ENCODE data around the gene APOE. TPM values are rescaled to one million over a fixed set of nuclear protein-coding genes. Genes with fewer than 3 reads are reported as not detected.

Gene APOE
- total RNA-seq, 1 donor from 2014 or later, result 655 TPM

- H3K9me3 Mint-ChIP-seq (ENCODE audit: unreplicated experiment), result no peaks in the 10 kb centered on the region
- Histone ChIP-seq H3K4me1 (ENCODE audit: insufficient read depth, low read length) (peaks cover 24% of the 10 kb centered on the region), H3K79me2 (ENCODE audit: insufficient read depth, low read length) (peaks cover 51% of the 10 kb centered on the region), H3K36me3 (ENCODE audit: insufficient read depth, low read length) (peaks cover 35% of the 10 kb centered on the region), H4K20me1 (ENCODE audit: insufficient read depth, low read length) (peaks cover 54% of the 10 kb centered on the region), H3K4me2 (ENCODE audit: low read length) (peak overlapping the region; percentile 78), H3K4me3 (ENCODE audit: insufficient read depth, low read depth, low read length) (no peak overlapping the region), H3K9ac (ENCODE audit: low read length) (peak overlapping the region; percentile 33), H3K27me3 (ENCODE audit: insufficient read depth, low read length) (no peaks in the 10 kb centered on the region), H3K27ac (ENCODE audit: low read depth, low read length) (peak overlapping the region; percentile 57), H2AFZ (ENCODE audit: low read depth, low read length) (no peak overlapping the region), H3K9me3 (ENCODE audit: insufficient read depth, low read depth, low read length) (no peaks in the 10 kb centered on the region)
- peak; percentile 92 for DNase-seq (ENCODE audit: low read depth)
- no peak for TF ChIP-seq CTCF (IDR thresholded peaks at IDR 0.05; ENCODE audit: insufficient read depth, low read depth, low read length)
- no peak for TF ChIP-seq EZH2 (IDR thresholded peaks at IDR 0.05; ENCODE audit: insufficient read depth, low read length)
- peak overlapping the region; percentile 74 for H3K4me3 Mint-ChIP-seq (ENCODE audit: unreplicated experiment)
- peaks cover 14% of the 10 kb centered on the region for H3K4me1 Mint-ChIP-seq (ENCODE audit: low read depth, unreplicated experiment)
- no peaks in the 10 kb centered on the region for H3K27me3 Mint-ChIP-seq (ENCODE audit: low read depth, unreplicated experiment)
- peak; percentile 43 for FAIRE-seq
- H3K27ac Mint-ChIP-seq (ENCODE audit: unreplicated experiment), result peak overlapping the region; percentile 75
- peaks cover 52% of the 10 kb centered on the region for H3K36me3 Mint-ChIP-seq (ENCODE audit: low read depth, unreplicated experiment)
These were observed 35.7 kb upstream of the APOE start for GRCh38 chr19:44869733-44870470.

- H3K4me1 Mint-ChIP-seq (ENCODE audit: low read depth, unreplicated experiment), result peaks cover 25% of the 10 kb centered on the region
- H3K36me3 Mint-ChIP-seq (ENCODE audit: low read depth, unreplicated experiment), result peaks cover 48% of the 10 kb centered on the region
- no peaks in the 10 kb centered on the region for H3K27me3 Mint-ChIP-seq (ENCODE audit: low read depth, unreplicated experiment)
- DNase-seq (ENCODE audit: low read depth) (no peak), FAIRE-seq (no peak)
- Histone ChIP-seq H3K9me3 (ENCODE audit: insufficient read depth, low read depth, low read length) (no peaks in the 10 kb centered on the region), H3K4me2 (ENCODE audit: low read length) (no peak overlapping the region), H3K36me3 (ENCODE audit: insufficient read depth, low read length) (peaks cover 42% of the 10 kb centered on the region), H2AFZ (ENCODE audit: low read depth, low read length) (no peak overlapping the region), H3K27me3 (ENCODE audit: insufficient read depth, low read length) (no peaks in the 10 kb centered on the region), H3K4me1 (ENCODE audit: insufficient read depth, low read length) (peaks cover 44% of the 10 kb centered on the region), H3K4me3 (ENCODE audit: insufficient read depth, low read depth, low read length) (no peak overlapping the region), H4K20me1 (ENCODE audit: insufficient read depth, low read length) (peaks cover 49% of the 10 kb centered on the region), H3K79me2 (ENCODE audit: insufficient read depth, low read length) (peaks cover 33% of the 10 kb centered on the region), H3K27ac (ENCODE audit: low read depth, low read length) (no peak overlapping the region), H3K9ac (ENCODE audit: low read length) (no peak overlapping the region)
- no peaks in the 10 kb centered on the region for H3K9me3 Mint-ChIP-seq (ENCODE audit: unreplicated experiment)
- H3K4me3 Mint-ChIP-seq (ENCODE audit: unreplicated experiment), result no peak overlapping the region
- H3K27ac Mint-ChIP-seq (ENCODE audit: unreplicated experiment), result no peak overlapping the region
- TF ChIP-seq EZH2 (IDR thresholded peaks at IDR 0.05; ENCODE audit: insufficient read depth, low read length) (no peak), CTCF (IDR thresholded peaks at IDR 0.05; ENCODE audit: insufficient read depth, low read depth, low read length) (no peak)
These were observed 33.8 kb upstream of the APOE start for GRCh38 chr19:44871809-44872208.

GRCh38 chr19:44872661-44873060, 32.9 kb upstream of the APOE start:
- peaks cover 31% of the 10 kb centered on the region for H3K4me1 Mint-ChIP-seq (ENCODE audit: low read depth, unreplicated experiment)
- no peaks in the 10 kb centered on the region for H3K9me3 Mint-ChIP-seq (ENCODE audit: unreplicated experiment)
- peaks cover 52% of the 10 kb centered on the region for H4K20me1 ChIP-seq (ENCODE audit: insufficient read depth, low read length)
- TF ChIP-seq EZH2 (IDR thresholded peaks at IDR 0.05; ENCODE audit: insufficient read depth, low read length) (no peak), CTCF (IDR thresholded peaks at IDR 0.05; ENCODE audit: insufficient read depth, low read depth, low read length) (no peak)
- FAIRE-seq (no peak), DNase-seq (ENCODE audit: low read depth) (no peak)
- no peak overlapping the region for H3K4me3 ChIP-seq (ENCODE audit: insufficient read depth, low read depth, low read length)
- H3K4me2 ChIP-seq (ENCODE audit: low read length), result no peak overlapping the region
- peaks cover 44% of the 10 kb centered on the region for H3K36me3 Mint-ChIP-seq (ENCODE audit: low read depth, unreplicated experiment)
- peaks cover 48% of the 10 kb centered on the region for H3K4me1 ChIP-seq (ENCODE audit: insufficient read depth, low read length)
- H3K27ac Mint-ChIP-seq (ENCODE audit: unreplicated experiment), result no peak overlapping the region
- H3K79me2 ChIP-seq (ENCODE audit: insufficient read depth, low read length), result peaks cover 29% of the 10 kb centered on the region
- H3K4me3 Mint-ChIP-seq (ENCODE audit: unreplicated experiment), result peak overlapping the region; percentile 9
- H3K9ac ChIP-seq (ENCODE audit: low read length), result no peak overlapping the region
- H3K27ac ChIP-seq (ENCODE audit: low read depth, low read length), result no peak overlapping the region
- no peaks in the 10 kb centered on the region for H3K27me3 Mint-ChIP-seq (ENCODE audit: low read depth, unreplicated experiment)
- no peaks in the 10 kb centered on the region for H3K9me3 ChIP-seq (ENCODE audit: insufficient read depth, low read depth, low read length)
- no peak overlapping the region for H2AFZ ChIP-seq (ENCODE audit: low read depth, low read length)
- H3K27me3 ChIP-seq (ENCODE audit: insufficient read depth, low read length), result no peaks in the 10 kb centered on the region
- H3K36me3 ChIP-seq (ENCODE audit: insufficient read depth, low read length), result peaks cover 43% of the 10 kb centered on the region

Measured in astrocyte (in vitro differentiated cells and primary cell).